GM12864 (cell line): ENCODE data around the gene LTBP1.

ENCODE experiments used
- DNase-seq: peaks from one replicate; pipeline ENCODE4 v3.0.0-alpha.2; 2011; ENCODE audit warnings: low read depth
- H3K4me3 ChIP-seq: 2 replicates; pipeline ENCODE4 v1.5.1; 2011; ENCODE audit warnings: mild to moderate bottlenecking, low read depth, low read length, control low read depth
- CTCF ChIP-seq: IDR thresholded peaks from 2 replicates; pipeline ENCODE4 v1.5.1; 2011; ENCODE audit warnings: low read depth, mild to moderate bottlenecking, moderate library complexity, low read length, control low read depth, inconsistent platforms; ENCODE audit errors: missing control alignments

LTBP1 gene

GRCh38 chr2:33077844-33078243 lies 131.1 kb downstream of the LTBP1 start:
- no peak for DNase-seq
- H3K4me3 ChIP-seq: no peak overlapping the region
- TF ChIP-seq CTCF: no peak

GRCh38 chr2:33081691-33082090 lies 134.9 kb downstream of the LTBP1 start:
- no peak for DNase-seq

GRCh38 chr2:33083699-33084387 lies 137.1 kb downstream of the LTBP1 start:
- no peak for TF ChIP-seq CTCF
- DNase-seq: no peak
- no peak overlapping the region for H3K4me3 ChIP-seq

More at GRCh38 chr2:33081691-33082090, 134.9 kb downstream of the LTBP1 start:
- TF ChIP-seq CTCF: no peak
- H3K4me3 ChIP-seq: no peak overlapping the region

GRCh38 chr2:33084433-33084832 lies 137.7 kb downstream of the LTBP1 start:
- no peak for DNase-seq
- no peak overlapping the region for H3K4me3 ChIP-seq
- TF ChIP-seq CTCF: no peak

- no peak for TF ChIP-seq CTCF
- DNase-seq: no peak
- H3K4me3 ChIP-seq: no peak overlapping the region
Measured at GRCh38 chr2:33085646-33086045, 138.9 kb downstream of the LTBP1 start.

- DNase-seq: no peak
- TF ChIP-seq CTCF: no peak
- no peak overlapping the region for H3K4me3 ChIP-seq
Measured at GRCh38 chr2:33086400-33087015, 139.8 kb downstream of the LTBP1 start.
